HepG2 (cell line): ENCODE measurements around the gene RNU7-1. TPM values are rescaled to one million over a fixed set of nuclear protein-coding genes. Genes with fewer than 3 reads are reported as not detected.

ENCODE experiments used
- ATAC-seq: fragments of 200-7000 bp; cut with Tn5 transposase; 3 replicates; pipeline ENCODE4 v1.9.1; 2020; ENCODE audit warnings: mild to moderate bottlenecking, moderate library complexity
- BruUV-seq: library from RNA; stranded (reverse); fragments of 400-500 nt; replicated peaks from 2 replicates; lab custom pipeline; 2021; lab: Mats Ljungman, UMichigan
- CTCF ChIA-PET: fragments of 300-600 bp; formaldehyde crosslinking; extraction: SDS; loops from one replicate; lab custom pipeline; 2021; ENCODE audit warnings: low total read pairs, inconsistent platforms, low intra/inter-chr PET ratio; lab: Yijun Ruan, JAX
- POLR2A ChIA-PET: fragments of 350-600 bp; sonication (Branson Sonifier 250); formaldehyde crosslinking; loops from one replicate; lab custom pipeline; 2020; ENCODE audit warnings: antibody characterized with exemption, inconsistent platforms; lab: Yijun Ruan, JAX
- DNase-seq: peaks from one replicate; pipeline ENCODE4 v3.0.0-alpha.2; 2015; ENCODE audit warnings: low spot score
- FAIRE-seq: peaks from 3 replicates; lab custom pipeline; 2011; peaks lifted over from hg19 to GRCh38; lab: Jason Lieb, UNC
- H2AFZ ChIP-seq: one replicate; pipeline ENCODE4 v1.6.1; 2011; ENCODE audit warnings: low read length, inconsistent platforms
- H3K27ac ChIP-seq: fragments of 300-600 bp; 3 replicates; pipeline ENCODE4 v1.8.0; 2011; ENCODE audit warnings: mixed run types, mild to moderate bottlenecking, mixed read lengths, low read length, inconsistent platforms; ENCODE audit not compliant: insufficient read depth; ENCODE audit errors: extremely low read length
- H3K27me3 ChIP-seq, 2 experiments: fragments of 200-600 bp in 1 of 2; 2 replicates in 1 of 2; 3 replicates in 1 of 2; pipeline versions ENCODE4 v1.6.0 to v1.8.0; 2011; ENCODE audit warnings: low read length in 2 of 2, mild to moderate bottlenecking in 2 of 2, moderate library complexity in 2 of 2, inconsistent platforms in 1 of 2; ENCODE audit not compliant: insufficient read depth in 2 of 2, control insufficient read depth in 1 of 2
- H3K36me3 ChIP-seq, 2 experiments: fragments of 200-600 bp in 1 of 2; replicated peaks in 1 of 2; 2 replicates in 1 of 2; 3 replicates in 1 of 2; pipeline versions ENCODE4 v1.5.1 to v1.8.0; 2011; ENCODE audit warnings: low read length in 2 of 2, inconsistent platforms in 1 of 2; ENCODE audit not compliant: insufficient read depth in 2 of 2, control insufficient read depth in 1 of 2
- H3K4me1 ChIP-seq: 2 replicates; pipeline ENCODE4 v1.5.1; 2012; ENCODE audit warnings: low read length, inconsistent platforms; ENCODE audit not compliant: insufficient read depth
- H3K4me2 ChIP-seq: 2 replicates; pipeline ENCODE4 v1.6.0; 2011; ENCODE audit warnings: low read depth, low read length, inconsistent platforms
- H3K4me3 ChIP-seq, 3 experiments: fragments of 200-600 bp in 1 of 3; sonication (generic), shearing (Covaris generic) in 1 of 3; replicated peaks in 1 of 3; 2 replicates each; pipeline ENCODE4 v1.5.1; 2011 to 2016; ENCODE audit warnings: low read length in 3 of 3, inconsistent platforms in 2 of 3, low read depth in 2 of 3, mild to moderate bottlenecking in 2 of 3, control low read depth in 1 of 3, mixed read lengths in 1 of 3; ENCODE audit not compliant: insufficient read depth in 1 of 3
- H3K79me2 ChIP-seq: one replicate; pipeline ENCODE4 v1.6.1; 2011; ENCODE audit warnings: low read length, inconsistent platforms; ENCODE audit not compliant: insufficient read depth
- H3K9ac ChIP-seq: 2 replicates; pipeline ENCODE4 v1.6.0; 2011; ENCODE audit warnings: mild to moderate bottlenecking, low read depth, low read length, inconsistent platforms; ENCODE audit not compliant: insufficient read depth
- H3K9me3 ChIP-seq: 2 replicates; pipeline ENCODE4 v1.5.1; 2012; ENCODE audit warnings: mild to moderate bottlenecking, low read length
- H4K20me1 ChIP-seq: 2 replicates; pipeline ENCODE4 v1.6.0; 2011; ENCODE audit warnings: inconsistent platforms, mild to moderate bottlenecking, low read length, moderate library complexity; ENCODE audit not compliant: insufficient read depth
- HNRNPLL ChIP-seq: fragments of 200-400 bp; formaldehyde crosslinking; IDR thresholded peaks from 2 replicates; pipeline ENCODE4 v1.6.1; 2017; ENCODE audit warnings: mild to moderate bottlenecking, low read depth, low read length; ENCODE audit not compliant: poor library complexity, severe bottlenecking
- HOXA5 ChIP-seq: sonication (generic); formaldehyde crosslinking; IDR thresholded peaks from 2 replicates; pipeline ENCODE4 v1.4.0; 2020; ENCODE audit warnings: missing genetic modification reagents
- MZF1 ChIP-seq: sonication (generic); formaldehyde crosslinking; IDR thresholded peaks from 2 replicates; pipeline ENCODE4 v1.8.1; 2023; ENCODE audit warnings: mild to moderate bottlenecking, missing genetic modification reagents, borderline replicate concordance
- POGK ChIP-seq: sonication (generic); formaldehyde crosslinking; conservative IDR thresholded peaks from 2 replicates; pipeline ENCODE4 v1.8.0; 2022; ENCODE audit warnings: mild to moderate bottlenecking, moderate library complexity, missing genetic modification reagents
- RBFOX2 ChIP-seq: fragments of 200-400 bp; formaldehyde crosslinking; IDR thresholded peaks from 2 replicates; pipeline ENCODE4 v1.6.1; 2017; ENCODE audit warnings: low read depth, mild to moderate bottlenecking, low read length
- RBM22 ChIP-seq: fragments of 200-400 bp; formaldehyde crosslinking; optimal IDR thresholded peaks from 2 replicates; pipeline ENCODE3; 2017; ENCODE audit warnings: mild to moderate bottlenecking, low read length, moderate library complexity
- SP4 ChIP-seq: sonication (generic); formaldehyde crosslinking; IDR thresholded peaks from 2 replicates; pipeline ENCODE4 v1.8.1; 2023; ENCODE audit warnings: mild to moderate bottlenecking, missing genetic modification reagents
- ZNF329 ChIP-seq: sonication (generic); formaldehyde crosslinking; IDR thresholded peaks from 2 replicates; pipeline ENCODE4 v1.9.0; 2021; ENCODE audit warnings: low read depth, mild to moderate bottlenecking, missing genetic modification reagents
- ZNF362 ChIP-seq: sonication (generic); formaldehyde crosslinking; IDR thresholded peaks from 2 replicates; pipeline ENCODE4 v1.4.0; 2020; ENCODE audit warnings: missing genetic modification reagents, mild to moderate bottlenecking, borderline replicate concordance
- ZNF629 ChIP-seq: sonication (generic); formaldehyde crosslinking; conservative IDR thresholded peaks from 2 replicates; pipeline ENCODE4 v1.5.0; 2020; ENCODE audit warnings: missing genetic modification reagents
- WGBS: methylation state at CpG from one replicate; pipeline ENCODE4 v1.1.6; 2017; ENCODE audit warnings: low lambda C conversion rate; 5-methylcytosine and 5-hydroxymethylcytosine counted together
- in situ Hi-C: cut with HindIII; loops from 2 replicates; pipeline ENCODE4 v1.10.0; 2017; ENCODE audit warnings: low pct_unique_long_range_greater_than_20kb; ENCODE audit not compliant: extremely low pct_ligation_motif_present
- intact Hi-C: fragments of 100-400 bp; cut with micrococcal nuclease; formaldehyde crosslinking; loops from one replicate; pipeline ENCODE4 v1.10.0; 2022; ENCODE audit not compliant: unreplicated experiment
- polyA plus RNA-seq, 8 experiments: library from polyadenylated mRNA; depleted of rRNA in 3 of 8; stranded (reverse) in 7 of 8; unstranded in 1 of 8; fragments of >200 nt; fragmentation: Illumina TruSeq in 4 of 8; extraction: Trizol in 4 of 8; gene quantifications; 2 replicates each; pipeline versions ENCODE4 v1.2.1 to v1.2.3, GENCODE V29; 2011 to 2016; ENCODE audit warnings: low read depth in 4 of 8, missing spikeins in 1 of 8, mixed read lengths in 1 of 8; ENCODE audit not compliant: insufficient read depth in 1 of 8
- total RNA-seq, 5 experiments: library from RNA; depleted of rRNA; stranded (reverse); fragments of >200 nt; fragmentation: Illumina TruSeq; extraction: Trizol; gene quantifications; 2 replicates each; pipeline ENCODE4 v1.2.3, GENCODE V29; 2016; ENCODE audit warnings: low read depth in 1 of 5
- TF ChIP-seq, protein P1 (sequence below): sonication (generic); formaldehyde crosslinking; IDR thresholded peaks from 2 replicates; pipeline ENCODE4 v1.5.1; 2020; ENCODE audit warnings: missing genetic modification reagents, mild to moderate bottlenecking, borderline replicate concordance

Gene RNU7-1
- total and polyA plus RNA-seq, 2 of the 13 experiments (the other 11 are each of a cell fraction or from before 2014, with no cell fraction given), result not detected

DNA sequence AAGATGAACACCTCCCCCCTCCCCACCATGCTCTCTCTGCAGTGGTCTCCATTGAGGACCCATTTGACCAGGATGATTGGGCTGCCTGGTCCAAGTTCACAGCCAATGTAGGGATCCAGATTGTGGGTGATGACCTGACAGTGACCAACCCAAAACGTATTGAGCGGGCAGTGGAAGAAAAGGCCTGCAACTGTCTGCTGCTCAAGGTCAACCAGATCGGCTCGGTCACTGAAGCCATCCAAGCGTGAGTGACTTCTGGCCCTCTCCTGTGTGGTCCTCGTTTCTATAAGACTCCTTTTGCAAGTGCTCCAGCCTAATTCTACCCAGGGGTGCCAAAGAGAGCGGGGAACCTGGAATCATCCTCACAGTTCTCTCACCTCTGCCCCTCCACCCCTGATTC is 22.1 kb upstream of the RNU7-1 start:
- Histone ChIP-seq H3K4me1 (peaks cover 30% of the 10 kb centered on the region), H3K79me2 (peaks cover 2% of the 10 kb centered on the region), H4K20me1 (no peaks in the 10 kb centered on the region), H3K4me3 (no peak overlapping the region), H2AFZ (no peak overlapping the region), H3K9ac (no peak overlapping the region), H3K9me3 (no peaks in the 10 kb centered on the region), H3K27ac (no peak overlapping the region), H3K36me3 (peaks cover 5 to 33% of the 10 kb centered on the region in 2 experiments; a peak in 3 of 5 replicates), H3K27me3 (no peaks in the 10 kb centered on the region), H3K4me2 (no peak overlapping the region)
- CTCF ChIA-PET, result no interaction called here
- ATAC-seq (no peak), DNase-seq (no peak), FAIRE-seq (no peak)
- no TSS peak for BruUV-seq
- intact Hi-C loops, result no loop called here
- TF ChIP-seq HNRNPLL (no peak), ZNF629 (CRISPR knock-in tag) (no peak), MZF1 (CRISPR knock-in tag) (no peak), POGK (CRISPR knock-in tag) (no peak), ZNF362 (CRISPR knock-in tag) (no peak), SP4 (CRISPR knock-in tag) (no peak), RBM22 (peak; percentile 77), HOXA5 (CRISPR knock-in tag) (no peak), ZNF329 (CRISPR knock-in tag) (no peak), RBFOX2 (0 out of 2 replicates have a peak, but pooled peaks have one; percentile 26)
- TF ChIP-seq, protein P1, sequence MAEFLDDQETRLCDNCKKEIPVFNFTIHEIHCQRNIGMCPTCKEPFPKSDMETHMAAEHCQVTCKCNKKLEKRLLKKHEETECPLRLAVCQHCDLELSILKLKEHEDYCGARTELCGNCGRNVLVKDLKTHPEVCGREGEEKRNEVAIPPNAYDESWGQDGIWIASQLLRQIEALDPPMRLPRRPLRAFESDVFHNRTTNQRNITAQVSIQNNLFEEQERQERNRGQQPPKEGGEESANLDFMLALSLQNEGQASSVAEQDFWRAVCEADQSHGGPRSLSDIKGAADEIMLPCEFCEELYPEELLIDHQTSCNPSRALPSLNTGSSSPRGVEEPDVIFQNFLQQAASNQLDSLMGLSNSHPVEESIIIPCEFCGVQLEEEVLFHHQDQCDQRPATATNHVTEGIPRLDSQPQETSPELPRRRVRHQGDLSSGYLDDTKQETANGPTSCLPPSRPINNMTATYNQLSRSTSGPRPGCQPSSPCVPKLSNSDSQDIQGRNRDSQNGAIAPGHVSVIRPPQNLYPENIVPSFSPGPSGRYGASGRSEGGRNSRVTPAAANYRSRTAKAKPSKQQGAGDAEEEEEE (CRISPR knock-in tag), result no peak
- WGBS, result 93% methylated on average over 7 of the region's 7 CpGs
- in situ Hi-C loops, result no loop called here
- POLR2A ChIA-PET, result no interaction called here
